B cell (primary cell): Measurements from ENCODE around the gene NFATC2. TPM values are rescaled to one million over a fixed set of nuclear protein-coding genes. Genes with fewer than 3 reads are reported as not detected.

Experiments
- ATAC-seq: fragments of 200-7000 bp; cut with Tn5 transposase; one replicate; pipeline ENCODE4 v1.10.0; 2021; ENCODE audit warnings: low read depth, mild to moderate bottlenecking, moderate number of reproducible peaks, moderate library complexity
- CTCF ChIA-PET: fragments of 350-600 bp; sonication (Branson Sonifier 250); formaldehyde crosslinking; loops from one replicate; lab custom pipeline; 2021; ENCODE audit warnings: antibody characterized with exemption, inconsistent platforms; lab: Charles Lee
- POLR2A ChIA-PET: fragments of 350-600 bp; sonication (Branson Sonifier 250); formaldehyde crosslinking; loops from one replicate; lab custom pipeline; 2021; ENCODE audit warnings: antibody characterized with exemption; lab: Charles Lee
- DNase-seq: peaks from one replicate; pipeline ENCODE4 v3.0.0; 2013
- H2AFZ ChIP-seq: 2 replicates; pipeline ENCODE4 v1.6.1; 2012; ENCODE audit warnings: mild to moderate bottlenecking, low read depth, low read length; ENCODE audit not compliant: insufficient read depth, poor library complexity, severe bottlenecking
- H3K27ac ChIP-seq, 2 donors: 1 replicate in 1 of 2; 2 replicates in 1 of 2; pipeline ENCODE4 v1.5.1; 2012 to 2013; ENCODE audit warnings: low read length in 2 of 2, mild to moderate bottlenecking in 2 of 2, moderate library complexity in 1 of 2
- H3K27me3 ChIP-seq, 4 experiments: fragments of 200-600 bp in 1 of 4; sonication (generic) in 1 of 4; replicated peaks in 1 of 4; 1 replicate in 2 of 4; 2 replicates in 2 of 4; pipeline versions ENCODE4 v1.6.1 to v1.7.0; 2013 to 2016; ENCODE audit warnings: low read length in 3 of 4, mild to moderate bottlenecking in 2 of 4, mixed read lengths in 1 of 4, moderate library complexity in 1 of 4; ENCODE audit not compliant: insufficient read depth in 4 of 4, control insufficient read depth in 3 of 4; ENCODE audit errors: control extremely low read depth in 1 of 4
- H3K36me3 ChIP-seq, 2 experiments: replicated peaks in 1 of 2; 1 replicate in 1 of 2; 2 replicates in 1 of 2; pipeline versions ENCODE4 v1.6.1 to v1.7.1; 2013; ENCODE audit warnings: low read length in 1 of 2; ENCODE audit not compliant: insufficient read depth in 2 of 2, control insufficient read depth in 1 of 2; ENCODE audit errors: control extremely low read depth in 1 of 2, extremely low read depth in 1 of 2
- H3K4me1 ChIP-seq, 2 donors: fragments of 200-600 bp in 1 of 2; sonication (generic) in 1 of 2; 1 replicate in 1 of 2; 2 replicates in 1 of 2; pipeline versions ENCODE4 v1.5.1 to v1.6.1; 2013 to 2017; ENCODE audit warnings: low read length in 2 of 2; ENCODE audit not compliant: control insufficient read depth in 2 of 2, insufficient read depth in 2 of 2
- H3K4me2 ChIP-seq: replicated peaks from 2 replicates; pipeline ENCODE3; 2012; ENCODE audit warnings: mild to moderate bottlenecking, low read depth, low read length; ENCODE audit not compliant: poor library complexity, severe bottlenecking
- H3K4me3 ChIP-seq, 5 experiments: fragments of 200-600 bp in 1 of 5; sonication (generic) in 1 of 5; 1 replicate in 3 of 5; 2 replicates in 2 of 5; pipeline versions ENCODE4 v1.5.1 to v1.7.0; 2011 to 2016; ENCODE audit warnings: low read length in 4 of 5, mild to moderate bottlenecking in 4 of 5, low read depth in 2 of 5, control low read depth in 1 of 5, moderate library complexity in 1 of 5; ENCODE audit not compliant: insufficient read depth in 1 of 5; ENCODE audit errors: control extremely low read depth in 1 of 5, extremely low read depth in 1 of 5
- H3K79me2 ChIP-seq: fragments of 200-600 bp; sonication (generic); one replicate; pipeline ENCODE4 v1.6.0; 2016; ENCODE audit warnings: low read length; ENCODE audit not compliant: control insufficient read depth, insufficient read depth
- H3K9ac ChIP-seq: fragments of 200-600 bp; sonication (generic); 2 replicates; pipeline ENCODE4 v1.6.1; 2017; ENCODE audit warnings: mild to moderate bottlenecking, low read length, moderate library complexity
- H3K9me3 ChIP-seq, 3 donors: one replicate each; pipeline versions ENCODE4 v1.6.1 to v1.7.1; 2013; ENCODE audit warnings: low read length in 2 of 3; ENCODE audit not compliant: control insufficient read depth in 2 of 3, insufficient read depth in 1 of 3; ENCODE audit errors: control extremely low read depth in 1 of 3
- H4K20me1 ChIP-seq: 2 replicates; pipeline ENCODE4 v1.6.0; 2012; ENCODE audit warnings: mild to moderate bottlenecking, low read length; ENCODE audit not compliant: insufficient read depth, control insufficient read depth, poor library complexity, severe bottlenecking
- H3K27ac Mint-ChIP-seq: one replicate; pipeline ENCODE4 v1.8.0; 2021; ENCODE audit warnings: mixed read lengths
- H3K27me3 Mint-ChIP-seq: one replicate; pipeline ENCODE4 v1.8.0; 2021; ENCODE audit warnings: mixed read lengths
- H3K4me1 Mint-ChIP-seq: one replicate; pipeline ENCODE4 v1.8.0; 2021; ENCODE audit warnings: mixed read lengths
- H3K4me3 Mint-ChIP-seq: one replicate; pipeline ENCODE4 v1.8.0; 2021; ENCODE audit warnings: mixed read lengths
- H3K9me3 Mint-ChIP-seq: one replicate; pipeline ENCODE4 v1.8.0; 2022; ENCODE audit warnings: mixed read lengths; ENCODE audit not compliant: insufficient read depth
- CTCF ChIP-seq: fragments of 200-600 bp; IDR thresholded peaks from one replicate; pipeline ENCODE4 v1.8.0; 2022; ENCODE audit warnings: antibody characterized with exemption, mild to moderate bottlenecking
- EZH2 ChIP-seq: IDR thresholded peaks from 2 replicates; pipeline ENCODE4 v1.6.1; 2012; ENCODE audit warnings: borderline replicate concordance, low read depth, mild to moderate bottlenecking, moderate library complexity, low read length; ENCODE audit not compliant: insufficient read depth, poor library complexity, severe bottlenecking
- WGBS: methylation state at CpG from one replicate; pipeline ENCODE4 v1.1.5; 2013; ENCODE audit warnings: missing lambda C conversion rate; ENCODE audit not compliant: insufficient coverage; 5-methylcytosine and 5-hydroxymethylcytosine counted together
- intact Hi-C: fragments of 100-400 bp; cut with micrococcal nuclease; formaldehyde crosslinking; loops from one replicate; pipeline ENCODE4 v1.10.0; 2022
- polyA minus RNA-seq: library from RNA; depleted of rRNA, polyadenylated mRNA; stranded (reverse); fragments of >200 nt; gene quantifications from 2 replicates; pipeline ENCODE4 v1.2.3, GENCODE V29; 2012
- polyA plus RNA-seq: library from polyadenylated mRNA; depleted of rRNA; stranded (reverse); fragments of >200 nt; gene quantifications from 2 replicates; pipeline ENCODE4 v1.2.3, GENCODE V29; 2012
- total RNA-seq, 2 donors: library from RNA; stranded (reverse); fragments of 120-200 nt in 1 of 2; gene quantifications; 1 replicate in 1 of 2; 2 replicates in 1 of 2; pipeline versions ENCODE4 v1.2.3 to v1.2.4, GENCODE V29; 2013 to 2022

Gene NFATC2
- total RNA-seq (38.0 and 41.9 TPM in 2 replicates), polyA plus RNA-seq (10.1 and 11.9 TPM in 2 replicates), polyA minus RNA-seq (15.7 and 29.0 TPM in 2 replicates)
- total RNA-seq (2013), result 11.5 TPM

- Histone ChIP-seq H3K9ac (peak within 1 kb of the TSS; percentile 84), H3K27me3 (peaks cover 0 to 13% (median 0%) of the 10 kb centered on the region in 4 experiments), H3K4me3 (peak within 1 kb of the TSS; percentile 61 to 89 (median 74)), H3K4me1 (peaks cover 21 to 36% of the 10 kb centered on the region in 2 donors), H3K4me2 (peak within 1 kb of the TSS; percentile 88), H3K36me3 (peaks cover 0 to 17% of the 10 kb centered on the region in 2 experiments), H4K20me1 (peaks cover 31% of the 10 kb centered on the region), H3K9me3 (no peaks in the 10 kb centered on the region), H3K27ac (peak within 1 kb of the TSS; percentile 88 to 96), H2AFZ (peak within 1 kb of the TSS; percentile 70), H3K79me2 (peaks cover 43% of the 10 kb centered on the region)
- peak; percentile 57 for ATAC-seq
- 2% methylated on average over 47 of the region's 67 CpGs for WGBS
- Mint-ChIP-seq H3K27me3 (peaks cover 4% of the 10 kb centered on the region), H3K4me1 (peaks cover 45% of the 10 kb centered on the region), H3K4me3 (peak within 1 kb of the TSS; percentile 97), H3K9me3 (no peaks in the 10 kb centered on the region), H3K27ac (peak within 1 kb of the TSS; percentile 96)
- ChIA-PET POLR2A (interaction anchor here (0.6 to 2.6 kb wide), 8 partner anchors 15 to 237 kb away, joined by 3 to 12 read pairs (median 4); no protein-coding TSS in a partner anchor), CTCF (interaction anchor here (0.5 to 3.7 kb wide), 19 partner anchors 12 to 793 kb away, joined by 3 to 37 read pairs (median 4); no protein-coding TSS in a partner anchor)
- intact Hi-C loops, result loop anchor here (1.0 to 10.0 kb wide), 5 partner anchors 45 to 808 kb away; partner anchors contain the start of gene PARD6B
- no peak for TF ChIP-seq EZH2
- no peak for TF ChIP-seq CTCF
- peak; percentile 87 for DNase-seq
Observed at GRCh38 chr20:51542571-51543421, at the start of gene NFATC2. NFATC2 (minus strand) TSS chr20:51542719; CDS start chr20:51542499, 220 bp downstream.
